Immature natural killer cell (primary cell): ENCODE results near the gene CEP70. TPM values are rescaled to one million over a fixed set of nuclear protein-coding genes. Genes with fewer than 3 reads are reported as not detected.
"Not testable (repeated sequence)": the region's sequence is repeated elsewhere in the genome, so short reads cannot be mapped to it uniquely, and the experiment has no call there.

Experiments used
- DNase-seq, 3 donors: peaks; one replicate each; pipeline ENCODE4 v3.0.0; 2022; ENCODE audit warnings: mixed read lengths in 1 of 3
- H3K27ac Mint-ChIP-seq, 6 donors: one replicate each; pipeline ENCODE4 v1.8.0; 2020; ENCODE audit warnings: mixed read lengths in 6 of 6, mild to moderate bottlenecking in 5 of 6, inconsistent platforms in 4 of 6, moderate library complexity in 3 of 6
- H3K27me3 Mint-ChIP-seq, 3 donors: one replicate each; pipeline ENCODE4 v1.8.0; 2020 to 2021; ENCODE audit warnings: low read depth in 3 of 3, mild to moderate bottlenecking in 3 of 3, mixed read lengths in 3 of 3, moderate library complexity in 3 of 3, inconsistent platforms in 1 of 3
- H3K36me3 Mint-ChIP-seq, 3 donors: one replicate each; pipeline ENCODE4 v1.8.0; 2020; ENCODE audit warnings: mixed read lengths in 3 of 3, inconsistent platforms in 2 of 3, mild to moderate bottlenecking in 2 of 3
- H3K4me1 Mint-ChIP-seq, 2 donors: one replicate each; pipeline ENCODE4 v1.8.0; 2020; ENCODE audit warnings: inconsistent platforms in 2 of 2, mild to moderate bottlenecking in 2 of 2, mixed read lengths in 2 of 2, moderate library complexity in 1 of 2
- H3K4me3 Mint-ChIP-seq, 5 donors: one replicate each; pipeline ENCODE4 v1.8.0; 2020; ENCODE audit warnings: mild to moderate bottlenecking in 5 of 5, mixed read lengths in 5 of 5, inconsistent platforms in 3 of 5, moderate library complexity in 3 of 5
- H3K9me3 Mint-ChIP-seq, 6 donors: one replicate each; pipeline ENCODE4 v1.8.0; 2020; ENCODE audit warnings: mild to moderate bottlenecking in 6 of 6, mixed read lengths in 6 of 6, inconsistent platforms in 4 of 6, moderate library complexity in 3 of 6
- polyA plus RNA-seq, 3 donors: library from polyadenylated mRNA; unstranded; fragments of 300-500 nt; fragmentation: Illumina TruSeq; gene quantifications; one replicate each; pipeline ENCODE4 v1.2.3, GENCODE V29; 2021

Gene CEP70
- polyA plus RNA-seq, 3 donors from 2014 or later: 2.5 to 8.6 (median 7.5) TPM

DNA sequence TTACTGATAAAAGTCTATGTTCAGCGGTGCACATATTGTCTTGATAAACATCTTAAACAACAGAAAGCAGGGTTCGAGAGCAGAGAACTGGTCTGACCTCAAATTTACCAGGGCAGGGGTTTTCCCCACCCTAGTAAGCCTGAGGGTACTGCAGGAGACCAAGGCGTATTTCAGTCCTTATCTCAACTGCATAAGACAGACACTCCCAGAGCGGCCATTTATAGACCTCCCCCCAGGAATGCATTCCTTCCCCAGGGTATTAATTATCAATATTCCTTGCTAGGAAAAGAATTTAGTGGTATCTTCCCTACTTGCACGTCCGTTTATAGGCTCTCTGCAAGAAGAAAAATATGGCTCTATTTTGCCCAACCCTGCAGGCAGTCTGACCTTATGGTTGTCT, 107.5 kb downstream of the CEP70 start:
- peaks cover 25 to 54% (median 47%) of the 10 kb centered on the region in 6 donors for H3K9me3 Mint-ChIP-seq
- H3K36me3 Mint-ChIP-seq: peaks cover 7 to 18% (median 16%) of the 10 kb centered on the region in 3 donors
- H3K4me3 Mint-ChIP-seq, H3K4me1 Mint-ChIP-seq, H3K27me3 Mint-ChIP-seq, DNase-seq, H3K27ac Mint-ChIP-seq: not testable (repeated sequence)

DNA sequence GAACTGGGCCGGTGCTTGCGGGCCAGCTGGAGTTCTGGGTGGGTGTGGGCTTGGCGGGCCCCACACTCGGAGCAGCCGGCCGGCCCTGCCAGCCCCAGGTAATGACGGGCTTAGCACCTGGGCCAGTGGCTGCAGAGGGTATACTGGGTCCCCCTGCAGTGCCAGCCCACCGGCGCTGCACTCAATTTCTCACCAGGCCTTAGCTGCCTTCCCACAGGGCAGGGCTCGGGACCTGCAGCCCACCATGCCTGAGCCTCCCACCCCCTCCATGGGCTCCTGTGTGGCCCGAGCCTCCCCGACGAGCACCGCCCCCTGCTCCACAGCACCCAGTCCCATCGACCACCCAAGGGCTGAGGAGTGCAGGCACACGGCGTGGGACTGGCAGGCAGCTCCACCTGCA, 109.4 kb downstream of the CEP70 start:
- H3K4me3 Mint-ChIP-seq, H3K27ac Mint-ChIP-seq, DNase-seq, H3K4me1 Mint-ChIP-seq, H3K27me3 Mint-ChIP-seq: not testable (repeated sequence)
- Mint-ChIP-seq H3K36me3 (peaks cover 0 to 16% (median 14%) of the 10 kb centered on the region in 3 donors), H3K9me3 (peaks cover 25 to 47% (median 41%) of the 10 kb centered on the region in 6 donors)

DNA sequence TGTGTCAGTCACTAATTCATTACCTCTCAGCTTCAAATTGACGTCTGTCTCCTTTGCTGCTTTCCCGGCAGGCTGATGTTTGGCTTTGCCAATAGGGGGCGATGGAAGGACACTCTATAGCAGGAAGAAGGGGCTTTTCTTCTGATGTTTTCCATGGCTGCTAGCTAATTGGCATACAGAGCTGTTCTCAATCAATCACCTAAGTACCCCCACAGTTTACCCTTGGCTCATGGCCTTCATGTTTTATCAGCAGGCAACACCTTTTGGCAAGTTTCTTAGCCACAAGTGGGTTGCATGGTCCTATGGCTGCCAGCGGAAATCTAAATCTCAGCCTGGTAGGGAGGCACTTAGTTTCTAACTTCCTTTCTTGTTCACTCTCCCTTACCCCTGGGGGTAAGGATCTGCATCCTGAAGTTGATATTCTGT, 114.6 kb downstream of the CEP70 start:
- Mint-ChIP-seq H3K27me3 (no peaks in the 10 kb centered on the region), H3K4me3 (no peak overlapping the region), H3K36me3 (no peaks in the 10 kb centered on the region), H3K9me3 (peaks cover 0 to 5% (median 3%) of the 10 kb centered on the region in 6 donors), H3K27ac (no peak overlapping the region), H3K4me1 (no peaks in the 10 kb centered on the region)
- DNase-seq: no peak

DNA sequence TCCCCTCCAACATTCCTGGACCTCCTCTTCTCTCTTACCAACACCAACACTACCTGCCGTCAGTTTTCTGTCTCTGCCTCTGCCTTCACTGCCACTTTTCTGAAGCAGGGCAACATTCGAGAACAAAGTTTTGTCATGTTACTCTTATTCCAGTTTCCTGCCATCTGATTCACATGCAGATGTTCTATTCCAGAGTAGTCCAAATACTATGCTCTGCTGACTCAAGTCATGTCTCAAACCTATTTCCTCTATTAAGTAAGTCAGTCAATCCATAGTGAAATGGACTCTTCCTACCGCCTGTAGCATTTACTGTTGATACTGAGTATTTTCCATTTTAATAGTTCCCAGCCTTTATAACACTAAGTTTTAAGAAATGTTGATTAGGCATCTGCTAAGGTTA, 116.3 kb downstream of the CEP70 start:
- H3K27me3 Mint-ChIP-seq: no peaks in the 10 kb centered on the region
- no peaks in the 10 kb centered on the region for H3K4me1 Mint-ChIP-seq
- H3K27ac Mint-ChIP-seq: peak overlapping the region in 1 of 6 donors; percentile 1
- no peak overlapping the region for H3K4me3 Mint-ChIP-seq
- peaks cover 0 to 3% (median 0%) of the 10 kb centered on the region in 6 donors for H3K9me3 Mint-ChIP-seq
- no peak for DNase-seq
- no peaks in the 10 kb centered on the region for H3K36me3 Mint-ChIP-seq

DNA sequence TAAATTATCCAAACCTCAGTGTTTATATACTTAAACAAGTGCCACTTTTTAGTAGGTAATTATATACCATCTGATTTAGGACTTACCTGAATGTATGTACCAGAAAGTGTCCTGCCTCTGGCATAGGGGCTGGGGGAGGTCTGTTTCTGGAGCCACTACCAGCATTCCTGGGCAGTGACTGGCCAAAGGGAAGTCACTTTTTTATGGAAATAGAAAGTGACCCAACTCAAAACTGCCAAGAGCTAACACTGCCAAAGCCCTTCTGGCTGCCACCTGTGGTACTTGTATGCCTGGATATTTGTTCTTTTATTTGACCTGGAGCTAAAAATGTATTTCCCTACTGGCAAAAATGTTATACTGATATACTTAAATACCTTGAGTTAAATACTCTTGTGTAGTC, 116.9 kb downstream of the CEP70 start:
- no peak overlapping the region for H3K27ac Mint-ChIP-seq

DNA sequence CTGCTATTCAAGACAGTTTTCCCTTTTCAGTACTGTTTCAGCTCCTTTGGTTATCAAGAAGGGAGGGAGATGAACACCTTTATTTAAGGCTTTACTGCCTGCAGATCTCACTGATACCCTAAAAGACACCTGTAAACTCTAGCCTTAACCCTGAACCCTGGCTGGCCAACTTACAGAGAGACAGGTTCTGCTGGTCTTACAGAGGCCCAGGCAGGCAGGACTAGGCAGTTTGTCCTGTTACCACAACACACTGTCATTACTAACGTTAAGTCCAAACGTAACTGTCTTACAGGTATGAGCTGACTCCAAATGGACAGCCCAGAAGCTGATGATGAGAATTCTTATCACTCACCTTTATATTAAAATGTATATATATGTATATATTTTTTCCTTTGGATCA, 117.5 kb downstream of the CEP70 start:
- Mint-ChIP-seq H3K27me3 (no peaks in the 10 kb centered on the region), H3K4me3 (no peak overlapping the region), H3K27ac (no peak overlapping the region), H3K4me1 (no peaks in the 10 kb centered on the region), H3K9me3 (no peaks in the 10 kb centered on the region), H3K36me3 (no peaks in the 10 kb centered on the region)
- DNase-seq: no peak

More for the DNA sequence above, 116.9 kb downstream of the CEP70 start:
- no peak for DNase-seq
- H3K27me3 Mint-ChIP-seq: no peaks in the 10 kb centered on the region
- H3K9me3 Mint-ChIP-seq: no peaks in the 10 kb centered on the region
- H3K4me3 Mint-ChIP-seq: no peak overlapping the region
- H3K36me3 Mint-ChIP-seq: no peaks in the 10 kb centered on the region
- no peaks in the 10 kb centered on the region for H3K4me1 Mint-ChIP-seq

DNA sequence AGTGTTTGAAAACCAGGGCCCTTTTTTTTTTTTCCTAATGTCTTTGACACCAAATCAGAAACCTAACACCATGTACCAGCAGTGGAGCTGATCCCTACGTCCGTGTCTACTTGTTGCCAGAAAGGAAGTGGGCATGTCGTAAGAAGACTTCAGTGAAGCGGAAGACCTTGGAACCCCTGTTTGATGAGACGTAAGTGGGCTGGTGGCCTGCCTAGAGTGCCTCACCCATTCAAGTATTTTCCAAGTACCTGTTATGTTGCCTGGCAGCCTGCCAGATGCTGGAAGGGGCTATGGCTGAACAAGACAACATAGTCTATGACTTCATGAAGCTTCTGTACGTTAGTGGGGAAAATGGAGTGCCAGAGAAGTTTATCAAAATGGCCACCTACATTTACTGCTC, 119.9 kb downstream of the CEP70 start:
- Mint-ChIP-seq H3K27ac (no peak overlapping the region), H3K4me1 (no peaks in the 10 kb centered on the region), H3K9me3 (no peaks in the 10 kb centered on the region), H3K27me3 (peaks cover 0 to 2% (median 0%) of the 10 kb centered on the region in 3 donors), H3K36me3 (no peaks in the 10 kb centered on the region), H3K4me3 (no peak overlapping the region)
- DNase-seq: no peak

DNA sequence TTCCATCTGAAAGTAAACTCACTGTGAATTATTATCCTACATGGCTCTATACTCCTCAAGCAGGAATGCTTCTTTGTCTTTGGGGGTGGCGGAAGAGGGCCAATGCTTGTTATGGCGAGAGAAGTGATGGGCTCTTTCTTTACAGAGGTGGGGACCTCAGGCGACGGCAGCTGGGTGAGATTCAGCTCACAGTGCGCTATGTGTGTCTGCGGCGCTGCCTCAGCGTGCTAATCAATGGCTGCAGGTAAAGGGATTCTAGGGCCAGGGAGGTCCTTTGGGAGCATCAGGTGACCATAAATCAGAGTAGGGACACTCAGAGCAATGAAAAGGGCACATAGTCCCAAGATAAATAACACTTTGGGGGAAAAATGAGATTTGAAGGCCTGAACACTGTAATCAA, 120.7 kb downstream of the CEP70 start:
- Mint-ChIP-seq H3K27ac (no peak overlapping the region), H3K36me3 (no peaks in the 10 kb centered on the region), H3K4me3 (no peak overlapping the region), H3K9me3 (no peaks in the 10 kb centered on the region), H3K4me1 (no peaks in the 10 kb centered on the region), H3K27me3 (peaks cover 0 to 2% (median 2%) of the 10 kb centered on the region in 3 donors)
- DNase-seq: no peak

DNA sequence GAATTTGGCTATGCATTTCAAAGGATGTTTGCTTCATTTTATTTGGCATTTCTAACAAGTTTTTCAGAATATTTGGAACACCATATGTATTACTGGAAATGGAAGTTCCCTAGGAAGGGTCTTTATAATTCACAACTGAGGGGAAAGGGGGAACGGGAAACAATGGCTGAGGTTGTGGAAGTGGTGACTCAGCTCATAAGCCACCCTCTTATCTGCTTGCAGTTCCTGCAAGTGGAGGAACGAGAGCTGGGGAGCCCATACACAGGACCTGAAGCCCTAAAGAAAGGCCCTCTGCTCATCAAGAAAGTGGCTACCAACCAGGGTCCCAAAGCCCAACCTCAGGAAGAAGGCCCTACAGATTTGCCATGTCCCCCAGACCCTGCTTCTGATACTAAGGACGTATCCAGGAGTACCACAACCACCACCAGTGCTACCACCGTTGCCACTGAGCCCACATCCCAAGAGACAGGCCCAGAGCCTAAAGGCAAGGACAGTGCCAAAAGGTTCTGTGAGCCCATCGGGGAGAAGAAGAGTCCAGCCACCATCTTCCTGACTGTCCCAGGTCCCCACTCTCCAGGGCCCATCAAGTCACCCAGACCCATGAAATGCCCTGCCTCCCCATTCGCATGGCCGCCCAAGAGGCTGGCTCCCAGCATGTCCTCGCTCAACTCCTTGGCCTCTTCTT, 121.8 kb downstream of the CEP70 start:
- no peak overlapping the region for H3K4me3 Mint-ChIP-seq
- DNase-seq: no peak
- no peak overlapping the region for H3K27ac Mint-ChIP-seq
- no peaks in the 10 kb centered on the region for H3K9me3 Mint-ChIP-seq
- no peaks in the 10 kb centered on the region for H3K36me3 Mint-ChIP-seq
- H3K27me3 Mint-ChIP-seq: peaks cover 2 to 5% (median 5%) of the 10 kb centered on the region in 3 donors
- no peaks in the 10 kb centered on the region for H3K4me1 Mint-ChIP-seq

DNA sequence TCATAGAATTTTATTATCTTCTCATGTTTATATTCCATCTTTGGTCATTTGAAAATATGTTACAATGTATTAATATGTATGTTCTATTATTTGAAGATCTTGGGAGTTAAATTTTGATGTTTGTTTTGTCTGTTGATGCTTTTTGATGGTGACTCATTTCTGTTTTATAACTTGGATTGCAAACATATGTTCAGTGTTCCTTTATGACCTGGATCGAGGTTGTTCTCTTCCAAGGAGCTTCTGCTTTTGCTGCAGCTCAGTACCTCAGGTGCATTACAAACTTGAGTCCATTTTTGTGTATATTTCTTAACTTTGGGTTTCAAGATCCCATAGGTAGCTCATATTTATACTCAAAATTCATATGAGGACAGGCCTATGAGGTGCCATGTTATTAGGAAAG, 122.6 kb downstream of the CEP70 start:
- H3K27me3 Mint-ChIP-seq: peaks cover 2 to 6% (median 5%) of the 10 kb centered on the region in 3 donors
- H3K4me1 Mint-ChIP-seq: no peaks in the 10 kb centered on the region
- H3K27ac Mint-ChIP-seq: no peak overlapping the region
- H3K36me3 Mint-ChIP-seq: no peaks in the 10 kb centered on the region
- no peak overlapping the region for H3K4me3 Mint-ChIP-seq
- no peaks in the 10 kb centered on the region for H3K9me3 Mint-ChIP-seq
- no peak for DNase-seq

DNA sequence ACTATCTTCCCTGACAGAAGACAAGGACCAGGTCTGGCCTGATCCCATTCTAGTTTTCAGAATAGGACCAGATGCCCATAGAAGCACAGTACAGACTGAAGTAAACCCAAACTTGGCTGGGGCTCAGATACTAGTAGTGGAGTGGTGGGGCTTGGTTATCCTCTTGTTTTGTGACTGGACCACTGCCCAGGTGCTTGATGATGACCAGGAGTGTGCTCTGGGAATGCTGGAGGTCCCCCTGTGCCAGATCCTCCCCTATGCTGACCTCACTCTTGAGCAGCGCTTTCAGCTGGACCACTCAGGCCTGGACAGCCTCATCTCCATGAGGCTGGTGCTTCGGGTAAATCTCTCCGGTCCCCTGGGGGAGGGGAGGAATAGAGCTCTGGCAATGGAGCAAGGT, 123.4 kb downstream of the CEP70 start:
- Mint-ChIP-seq H3K4me3 (no peak overlapping the region), H3K36me3 (no peaks in the 10 kb centered on the region), H3K9me3 (no peaks in the 10 kb centered on the region), H3K27ac (no peak overlapping the region), H3K27me3 (peaks cover 2 to 6% (median 5%) of the 10 kb centered on the region in 3 donors), H3K4me1 (no peaks in the 10 kb centered on the region)
- DNase-seq: no peak

DNA sequence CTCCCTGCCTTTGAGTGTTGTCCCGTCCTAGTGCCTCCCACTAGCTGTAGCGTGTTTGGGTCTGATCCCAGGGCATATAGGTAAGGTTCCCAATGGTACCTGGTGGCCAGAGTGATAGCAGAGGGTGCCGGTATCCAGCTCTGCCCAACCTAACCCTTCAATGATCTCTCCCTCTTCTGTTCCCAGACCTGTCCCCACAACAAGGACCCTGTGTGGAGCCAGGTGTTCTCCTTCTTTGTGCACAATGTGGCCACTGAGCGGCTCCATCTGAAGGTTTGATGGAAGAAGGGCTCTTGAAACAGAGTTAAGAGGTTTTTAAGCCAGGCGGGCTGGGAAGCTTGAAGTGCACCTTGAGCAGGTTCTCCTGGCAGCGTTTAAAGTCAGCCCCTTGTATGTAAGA, 124.2 kb downstream of the CEP70 start:
- no peak for DNase-seq
- H3K4me3 Mint-ChIP-seq: no peak overlapping the region
- H3K27ac Mint-ChIP-seq: no peak overlapping the region
- no peaks in the 10 kb centered on the region for H3K36me3 Mint-ChIP-seq
- H3K27me3 Mint-ChIP-seq: peaks cover 2 to 6% (median 5%) of the 10 kb centered on the region in 3 donors
- H3K9me3 Mint-ChIP-seq: no peaks in the 10 kb centered on the region
- no peaks in the 10 kb centered on the region for H3K4me1 Mint-ChIP-seq

DNA sequence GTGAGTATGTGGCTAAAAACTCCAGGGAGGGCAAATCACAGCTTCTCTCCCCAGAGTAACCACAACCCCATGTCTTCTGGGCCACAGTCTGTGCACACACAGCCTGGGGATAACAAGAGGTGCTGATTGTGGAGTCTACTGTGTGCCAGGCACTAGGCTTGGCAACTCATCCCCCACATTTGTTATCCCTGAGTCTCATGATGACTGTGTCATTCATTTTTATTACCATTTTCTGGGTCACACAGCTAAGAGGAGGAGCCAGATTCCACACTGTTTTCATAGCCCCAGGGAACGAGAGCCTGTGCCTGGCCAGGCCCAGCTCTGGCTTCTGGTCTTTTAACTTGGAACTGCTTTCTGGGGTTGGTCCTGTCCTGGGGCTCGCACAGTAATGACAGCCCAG, 125.2 kb downstream of the CEP70 start:
- Mint-ChIP-seq H3K27me3 (peaks cover 2 to 6% (median 5%) of the 10 kb centered on the region in 3 donors), H3K36me3 (no peaks in the 10 kb centered on the region), H3K9me3 (no peaks in the 10 kb centered on the region), H3K4me3 (no peak overlapping the region), H3K27ac (no peak overlapping the region), H3K4me1 (no peaks in the 10 kb centered on the region)
- no peak for DNase-seq

DNA sequence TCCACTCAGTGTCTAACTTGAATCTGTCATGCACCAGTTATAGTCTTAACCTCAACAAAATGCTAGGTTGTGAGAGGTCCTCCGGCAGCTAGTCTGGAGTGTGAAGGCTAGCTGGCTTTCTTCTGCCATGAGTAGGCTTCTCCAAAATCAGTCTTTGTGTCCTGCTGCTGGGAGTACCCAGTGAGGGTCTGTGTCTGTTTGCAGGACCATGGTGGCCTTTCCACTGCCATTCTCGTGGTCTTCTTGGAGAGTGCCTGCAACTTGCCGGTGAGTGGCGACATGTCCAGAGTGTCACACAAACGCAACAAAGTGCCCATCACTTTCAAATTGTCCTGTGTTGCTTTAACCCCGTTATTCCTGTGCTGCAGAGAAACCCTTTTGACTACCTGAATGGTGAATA, 125.6 kb downstream of the CEP70 start:
- no peaks in the 10 kb centered on the region for H3K4me1 Mint-ChIP-seq
- no peaks in the 10 kb centered on the region for H3K9me3 Mint-ChIP-seq
- DNase-seq: no peak
- no peak overlapping the region for H3K27ac Mint-ChIP-seq
- no peak overlapping the region for H3K4me3 Mint-ChIP-seq
- peaks cover 2 to 6% (median 6%) of the 10 kb centered on the region in 3 donors for H3K27me3 Mint-ChIP-seq
- H3K36me3 Mint-ChIP-seq: no peaks in the 10 kb centered on the region

DNA sequence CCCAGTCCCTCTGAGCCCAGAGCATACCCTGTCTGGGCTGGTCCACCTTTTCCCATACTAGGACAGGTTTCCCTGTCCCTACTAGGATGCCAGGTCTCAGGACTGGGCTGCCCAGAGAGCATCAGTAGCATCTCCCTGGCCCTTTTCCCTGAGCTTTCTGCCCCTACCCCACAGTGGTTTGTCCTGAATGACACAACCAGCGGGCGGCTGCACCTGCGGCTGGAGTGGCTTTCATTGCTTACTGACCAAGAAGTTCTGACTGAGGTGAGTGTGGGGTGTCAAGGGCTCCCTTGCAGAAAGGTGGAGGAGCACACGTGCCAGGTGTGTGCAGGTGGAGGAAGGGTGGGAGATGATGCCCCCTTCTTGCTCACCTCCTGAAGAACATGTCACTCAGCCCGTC, 126.1 kb downstream of the CEP70 start:
- H3K4me1 Mint-ChIP-seq: no peaks in the 10 kb centered on the region
- H3K4me3 Mint-ChIP-seq: no peak overlapping the region
- H3K9me3 Mint-ChIP-seq: no peaks in the 10 kb centered on the region
- peaks cover 2 to 6% (median 6%) of the 10 kb centered on the region in 3 donors for H3K27me3 Mint-ChIP-seq
- no peaks in the 10 kb centered on the region for H3K36me3 Mint-ChIP-seq
- H3K27ac Mint-ChIP-seq: no peak overlapping the region
- DNase-seq: no peak
